GM21737 (cell line): Measurements from ENCODE around the gene RNF157.
"Not testable (repeated sequence)": the region's sequence is repeated elsewhere in the genome, so short reads cannot be mapped to it uniquely, and the experiment has no call there.

Experiments used
- ATAC-seq: cut with Tn5 transposase; IDR thresholded peaks from one replicate; pipeline ENCODE4 v1.9.1; 2021; ENCODE audit warnings: mild to moderate bottlenecking, moderate library complexity; ENCODE audit not compliant: unreplicated experiment

RNF157 gene

DNA sequence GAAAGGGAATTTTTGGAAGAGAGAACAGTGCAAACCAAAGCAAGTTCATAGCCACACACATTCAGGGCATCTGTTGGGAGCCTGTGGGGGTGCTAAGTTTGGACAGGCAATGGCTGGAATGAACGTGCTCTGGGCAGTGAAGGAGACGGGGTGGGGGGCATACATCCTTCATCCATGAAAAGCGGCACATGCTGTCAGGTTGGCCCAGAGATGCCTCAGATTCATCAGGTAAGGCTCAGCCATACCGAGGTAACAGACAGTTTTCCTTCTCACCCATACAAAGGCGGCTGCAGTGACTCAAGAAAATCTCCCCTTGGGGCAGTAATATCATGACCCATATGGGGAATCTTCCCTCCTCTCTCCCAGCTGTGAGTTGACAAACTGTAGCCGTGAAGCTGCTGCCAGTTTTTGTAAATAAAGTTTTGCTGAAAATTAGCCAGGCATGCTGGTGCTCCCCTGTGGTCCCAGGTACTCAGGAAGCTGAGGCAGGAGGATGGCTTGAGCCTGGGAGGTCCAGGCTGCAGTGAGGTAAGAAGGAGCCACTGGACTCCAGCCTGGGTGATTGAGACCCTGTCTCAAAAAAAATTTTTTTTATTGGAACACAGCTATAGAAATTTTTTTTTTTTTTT lies 15.6 kb upstream of the RNF157 start:
- ATAC-seq: no peak

DNA sequence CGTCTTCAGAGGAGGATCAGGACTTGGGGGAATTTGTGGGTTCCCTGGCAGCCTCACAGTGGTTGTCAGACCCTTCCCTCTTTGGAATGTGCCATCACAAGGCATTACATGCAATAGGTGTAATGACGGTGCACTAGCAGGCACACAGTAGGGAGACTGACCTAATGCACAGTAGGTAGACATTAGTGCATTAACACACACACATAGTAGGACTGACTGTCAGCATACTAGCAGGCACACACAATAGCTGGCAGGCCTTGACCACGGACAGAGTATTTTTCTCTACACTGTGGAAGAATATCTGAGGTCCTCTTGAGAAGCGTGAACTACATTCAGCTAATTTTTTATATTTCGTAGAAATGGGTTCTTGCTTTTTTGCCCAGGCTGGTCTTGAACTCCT lies 14.0 kb upstream of the RNF157 start:
- ATAC-seq: no peak

DNA sequence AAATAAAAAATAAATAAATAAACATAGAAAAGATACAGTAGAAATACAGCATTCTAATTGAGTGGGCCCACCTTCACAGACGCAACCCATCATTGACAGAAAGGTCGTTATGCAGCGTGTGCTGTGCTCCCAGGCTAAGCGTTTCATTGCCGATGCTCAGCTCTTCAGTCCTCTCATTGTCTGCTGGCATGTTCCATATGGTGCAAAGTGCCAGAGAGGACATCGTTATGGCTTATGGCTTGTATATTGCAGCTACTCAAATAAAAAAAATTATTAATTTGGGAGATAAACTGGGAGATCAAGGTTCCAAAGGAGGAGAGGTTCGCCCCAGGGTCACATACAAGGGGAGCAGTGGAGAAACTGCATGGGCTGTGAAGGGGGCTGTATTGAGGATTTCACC lies 13.5 kb upstream of the RNF157 start:
- no peak for ATAC-seq

DNA sequence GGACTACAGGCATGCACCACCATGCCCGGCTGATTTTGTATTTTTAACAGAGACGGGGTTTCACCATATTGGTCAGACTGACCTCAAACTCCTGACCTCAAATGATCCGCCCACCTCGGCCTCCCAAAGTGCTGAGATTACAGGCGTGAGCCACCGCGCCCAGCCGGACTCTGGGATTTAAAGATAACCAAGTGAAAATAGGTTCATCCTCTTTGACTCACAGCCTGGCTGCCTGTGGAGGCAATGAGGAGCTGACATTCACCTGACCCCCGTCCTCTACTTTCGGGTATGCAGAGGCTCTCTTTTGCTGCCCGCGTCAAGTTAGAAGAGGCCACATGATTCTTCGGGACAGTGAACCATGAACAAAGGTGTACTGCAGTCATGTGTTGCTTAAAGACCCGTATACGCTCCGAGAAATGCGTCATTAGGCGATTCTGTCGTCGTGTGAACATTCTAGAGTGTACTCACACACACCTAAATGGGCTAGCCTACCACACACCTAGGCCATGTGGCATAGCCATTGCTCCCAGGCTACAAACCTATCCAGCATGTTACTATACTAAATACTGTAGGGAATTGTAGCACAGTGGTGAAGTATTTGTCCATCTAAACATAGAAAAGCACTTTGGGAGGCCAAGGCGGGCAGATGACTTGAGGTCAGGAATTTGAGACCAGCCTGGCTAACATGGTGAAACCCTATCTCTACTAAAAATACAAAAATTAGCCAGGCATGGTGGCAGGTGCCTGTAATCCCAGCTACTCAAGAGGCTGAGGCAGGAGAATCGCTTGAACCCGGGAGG lies 12.9 kb upstream of the RNF157 start:
- not testable (repeated sequence) for ATAC-seq

DNA sequence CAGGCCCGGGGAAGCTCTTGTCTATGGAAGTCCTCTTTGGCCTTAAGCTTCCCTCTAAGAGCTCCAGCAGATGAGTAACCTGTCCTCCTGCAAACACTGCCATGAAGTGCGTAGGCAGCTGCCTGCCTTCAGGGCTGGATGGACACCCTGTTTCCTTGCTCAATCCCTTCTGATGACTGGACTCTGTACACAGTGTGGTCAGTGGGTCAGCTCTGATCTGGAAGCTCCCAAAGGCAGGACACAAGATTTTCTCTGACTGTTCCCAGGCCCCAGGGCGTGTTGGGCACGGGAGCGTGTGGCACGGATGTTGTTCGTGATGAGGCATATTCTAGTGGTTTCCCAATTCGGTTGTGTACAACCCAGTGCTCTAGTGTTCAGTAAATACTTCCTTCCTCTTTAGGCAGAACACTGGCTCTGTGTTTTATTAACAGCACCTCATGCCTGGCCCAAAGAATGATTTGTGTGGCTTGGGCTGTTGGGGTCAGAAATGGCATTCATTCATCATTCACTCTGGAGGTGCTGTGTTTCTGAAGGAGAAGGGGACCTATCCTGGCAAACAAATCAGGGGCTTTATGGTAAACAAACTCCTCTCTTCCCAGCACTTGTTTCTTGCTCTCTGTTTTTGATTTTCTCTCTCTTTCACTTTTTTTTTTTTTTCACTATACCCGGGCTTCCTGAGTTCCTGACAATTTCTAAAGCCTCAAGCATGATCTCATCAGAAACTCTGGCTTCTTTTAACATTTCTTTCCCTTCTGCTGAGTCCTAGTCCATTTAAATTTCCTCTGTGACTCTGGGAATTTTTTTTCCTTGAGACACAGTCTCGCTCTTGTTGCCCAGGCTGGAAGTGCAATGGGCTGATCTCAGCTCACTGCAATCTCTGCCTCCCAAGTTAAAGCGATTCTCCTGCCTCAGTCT lies 12.0 kb upstream of the RNF157 start:
- peak; percentile 72 for ATAC-seq

DNA sequence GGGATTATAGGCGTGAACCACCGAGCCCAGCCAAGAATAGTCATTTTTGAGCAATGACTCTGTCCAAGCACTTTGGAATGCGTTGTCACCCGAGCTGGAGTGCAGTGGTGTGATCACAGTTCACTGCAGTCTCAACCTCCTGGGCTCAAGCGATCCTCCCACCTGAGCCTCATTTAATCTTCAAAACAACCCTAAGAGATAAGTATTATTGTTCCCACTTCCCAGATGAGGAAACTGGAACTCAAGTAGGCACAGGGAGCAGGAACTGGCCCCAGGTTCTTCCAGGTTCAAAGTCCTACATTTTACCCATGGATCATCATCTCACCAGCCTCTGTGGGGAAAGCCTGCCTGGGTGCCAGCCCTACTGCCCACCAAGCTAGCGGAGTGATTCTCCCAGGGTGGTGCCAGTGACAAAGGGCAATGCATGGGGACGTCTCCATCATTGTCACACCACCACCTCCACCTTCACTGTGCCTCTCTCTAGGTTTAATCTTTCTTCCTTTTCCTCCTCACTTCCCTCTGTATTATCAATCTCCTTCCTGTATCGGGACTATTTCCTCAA lies 11.3 kb upstream of the RNF157 start:
- ATAC-seq: no peak

DNA sequence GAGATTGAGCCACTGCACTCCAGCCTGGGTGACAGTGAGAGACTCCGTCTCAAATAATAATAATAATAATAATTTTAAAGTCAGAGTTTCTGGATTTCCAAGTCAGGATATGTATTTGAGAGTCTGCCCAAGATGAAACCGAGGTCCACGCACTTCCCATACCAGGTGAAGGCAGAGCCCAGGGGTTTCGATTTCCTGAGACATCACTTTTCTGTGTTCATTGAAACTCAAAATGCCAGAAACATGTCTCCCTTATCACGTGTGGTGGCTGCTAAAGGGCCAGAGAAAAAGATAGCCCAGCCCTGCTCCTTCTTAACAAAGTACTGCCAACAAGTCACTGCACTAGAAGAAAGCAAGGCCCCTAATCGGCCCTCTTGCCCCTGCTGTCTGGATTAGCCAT lies 9.8 kb upstream of the RNF157 start:
- no peak for ATAC-seq

DNA sequence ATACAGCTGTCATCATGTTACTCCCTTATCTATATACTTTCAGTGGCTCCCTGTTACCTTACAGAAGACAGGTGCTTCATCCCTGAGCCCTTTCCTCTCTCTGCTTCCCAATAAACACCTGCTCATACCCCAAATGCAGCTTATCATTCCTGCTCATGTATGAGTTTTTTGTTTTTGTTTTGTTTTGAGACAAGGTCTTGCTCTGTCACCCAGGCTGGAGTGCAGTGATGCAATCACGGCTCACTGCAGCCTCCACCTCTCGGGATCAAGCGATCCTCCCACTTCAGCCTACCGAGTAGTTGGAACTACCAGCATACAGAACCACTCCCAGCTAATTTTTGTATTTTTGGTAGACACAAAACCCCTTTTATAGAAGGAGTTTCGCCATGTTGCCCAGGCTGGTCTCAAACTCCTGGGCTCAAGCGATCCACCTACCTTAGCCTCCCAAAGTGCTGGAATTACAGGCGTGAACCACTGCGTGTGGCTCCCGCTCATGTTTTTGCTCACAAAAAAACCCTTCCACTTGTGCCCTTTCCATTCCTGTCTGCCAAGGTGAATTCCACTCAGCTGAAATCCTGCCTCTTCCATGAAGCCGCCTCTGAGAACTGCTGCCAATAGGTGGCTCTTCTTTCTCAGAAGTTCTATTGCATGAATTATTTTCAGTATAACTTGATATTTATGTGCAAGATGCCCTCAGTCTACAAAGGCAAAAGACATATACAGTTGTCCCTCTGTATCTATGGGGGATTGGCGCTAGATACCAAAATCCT lies 7.9 kb upstream of the RNF157 start:
- ATAC-seq: no peak

DNA sequence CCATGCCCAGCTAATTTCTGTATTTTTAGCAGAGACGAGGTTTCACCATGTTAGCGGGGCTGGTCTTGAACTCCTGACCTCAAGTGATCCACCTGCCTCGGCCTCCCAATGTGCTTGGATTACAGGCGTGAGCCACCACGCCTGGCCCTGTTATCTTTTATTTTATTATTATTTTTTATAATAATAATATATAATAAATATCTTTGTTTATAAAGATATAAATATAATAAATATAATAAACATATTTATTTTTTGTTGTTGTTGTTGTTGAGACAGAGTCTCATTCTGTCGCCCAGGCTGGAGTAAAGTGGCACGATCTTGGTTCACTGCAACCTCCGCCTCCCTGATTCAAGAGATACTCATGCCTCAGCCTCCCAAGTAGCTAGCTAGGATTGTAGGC lies 7.0 kb upstream of the RNF157 start:
- no peak for ATAC-seq

DNA sequence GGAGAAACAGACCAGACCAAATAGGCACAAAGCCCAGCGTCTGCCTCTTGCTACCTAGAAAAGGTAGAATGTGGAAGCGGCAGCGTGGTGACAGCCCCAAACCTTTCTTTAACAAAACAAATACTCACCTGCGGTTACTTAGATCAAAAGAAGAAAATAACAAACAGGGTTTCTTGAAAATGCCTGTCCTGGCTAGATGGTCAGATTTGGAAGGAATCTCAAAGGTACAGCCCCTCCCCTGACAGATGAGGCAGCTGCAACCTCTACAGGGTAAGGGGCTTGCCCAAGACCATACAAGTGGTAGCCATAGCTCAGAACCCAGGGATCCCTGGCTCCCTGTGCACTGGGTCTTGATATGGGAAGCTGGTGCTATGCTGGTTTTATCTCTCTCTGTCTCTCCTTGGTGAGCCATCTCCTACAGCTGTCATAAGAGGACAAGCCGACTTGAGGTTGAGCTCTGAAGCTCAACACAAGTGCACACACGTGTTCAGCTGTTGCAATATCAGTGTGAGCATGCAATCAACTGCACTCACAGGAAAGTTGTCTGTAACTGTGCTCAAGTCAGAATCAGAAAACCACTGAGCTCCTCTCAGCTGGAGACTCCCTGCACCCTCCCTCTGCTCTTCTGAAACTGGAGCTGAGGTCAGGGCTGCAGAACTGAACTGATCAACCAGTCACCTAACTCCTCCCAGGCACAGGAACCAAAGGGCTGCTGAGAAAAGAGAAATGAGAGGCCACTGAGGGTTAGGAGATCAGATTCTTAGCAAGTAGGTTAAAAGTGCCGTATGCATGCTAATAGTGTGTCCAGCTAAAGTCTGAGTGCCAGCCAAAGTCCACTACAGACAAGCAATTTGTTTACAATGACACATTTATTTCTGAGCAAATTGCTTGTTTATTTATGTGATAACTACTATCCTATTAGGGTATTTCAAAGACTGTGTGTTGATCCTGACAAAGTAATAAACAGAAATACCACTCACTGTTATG lies 6.1 kb upstream of the RNF157 start:
- peak; percentile 88 for ATAC-seq

DNA sequence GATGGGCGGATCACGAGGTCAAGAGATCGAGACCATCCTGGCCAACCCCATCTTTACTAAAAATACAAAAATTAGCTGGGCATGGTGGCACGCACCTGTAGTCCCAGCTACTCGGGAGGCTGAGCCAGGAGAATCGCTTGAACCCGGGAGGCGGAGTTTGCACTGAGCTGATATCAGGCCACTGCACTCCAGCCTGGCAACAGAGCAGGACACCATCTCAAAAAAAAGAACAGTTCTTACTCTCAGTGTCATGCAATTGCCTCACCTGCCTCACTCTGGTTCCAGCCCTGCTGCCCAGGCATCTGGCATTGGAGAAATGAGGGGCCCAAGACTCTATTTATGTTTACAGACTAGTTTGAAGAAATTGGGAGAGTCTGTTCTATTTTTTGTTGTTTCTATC lies 4.4 kb upstream of the RNF157 start:
- ATAC-seq: not testable (repeated sequence)

DNA sequence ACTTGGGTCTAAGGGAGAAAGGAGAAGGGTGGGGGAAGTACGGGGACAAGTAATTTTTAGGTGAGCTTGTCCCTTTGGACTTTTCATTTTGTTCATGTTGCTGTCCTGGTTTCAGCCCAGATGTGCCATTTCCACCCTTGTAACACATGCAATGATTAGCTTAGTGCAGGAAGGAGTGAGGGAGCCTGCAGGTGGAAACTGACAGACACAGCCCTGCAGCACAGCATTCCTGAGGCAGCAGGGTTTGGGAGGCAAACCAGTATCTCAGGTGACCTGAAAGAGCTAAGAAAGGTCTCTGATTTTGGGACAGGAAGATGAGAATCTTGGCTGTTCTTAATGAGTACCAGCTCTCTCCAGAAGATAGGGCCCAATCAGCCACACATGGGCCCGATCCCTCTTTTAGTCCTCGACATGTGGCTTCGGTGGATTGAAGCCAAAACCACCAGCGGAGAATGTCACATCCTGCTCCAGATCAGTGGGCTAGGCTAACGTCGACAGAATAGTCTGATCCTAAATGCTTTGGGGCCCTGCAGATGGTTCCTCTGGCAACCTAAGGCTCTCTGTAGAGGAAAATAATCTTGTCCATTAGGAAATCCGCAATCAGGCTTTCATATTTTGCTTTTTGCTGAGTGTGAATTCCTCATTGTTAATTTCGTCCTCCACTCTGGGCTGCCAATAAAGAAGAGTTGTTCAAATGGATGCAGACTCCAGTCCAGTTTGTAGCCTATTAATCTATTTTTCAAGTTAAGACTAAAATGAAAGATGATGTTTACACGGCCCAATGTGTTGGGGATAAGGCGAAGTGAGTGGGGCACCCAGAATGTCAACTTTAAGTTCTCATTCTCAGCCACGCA lies 3.8 kb upstream of the RNF157 start:
- no peak for ATAC-seq

DNA sequence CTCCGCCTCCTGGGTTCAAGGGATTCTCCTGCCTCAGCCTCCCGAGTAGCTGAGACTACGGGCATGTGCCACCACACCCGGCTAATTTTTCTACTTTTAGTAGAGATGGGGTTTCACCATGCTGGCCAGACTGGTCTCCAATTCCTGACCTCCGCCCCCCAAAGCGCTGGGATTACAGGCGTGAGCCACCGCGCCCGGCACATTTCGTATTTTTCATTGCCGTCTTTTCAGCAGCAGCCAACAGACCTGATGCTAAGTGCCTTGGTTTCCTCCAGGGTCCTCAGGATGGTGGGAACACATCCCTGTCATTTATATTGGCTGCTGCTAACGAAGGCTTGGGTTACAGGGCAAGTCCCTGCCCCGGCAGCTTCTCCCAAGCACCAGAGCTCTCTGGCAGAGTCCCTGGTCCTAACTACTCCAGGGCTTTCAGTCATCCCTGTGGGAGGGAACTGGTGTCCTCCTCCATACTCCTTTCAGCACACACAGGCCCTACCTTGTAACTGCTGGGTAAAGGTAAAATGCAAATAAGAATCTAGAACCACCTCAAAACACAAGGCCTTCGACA lies 1.5 kb upstream of the RNF157 start:
- ATAC-seq: no peak

DNA sequence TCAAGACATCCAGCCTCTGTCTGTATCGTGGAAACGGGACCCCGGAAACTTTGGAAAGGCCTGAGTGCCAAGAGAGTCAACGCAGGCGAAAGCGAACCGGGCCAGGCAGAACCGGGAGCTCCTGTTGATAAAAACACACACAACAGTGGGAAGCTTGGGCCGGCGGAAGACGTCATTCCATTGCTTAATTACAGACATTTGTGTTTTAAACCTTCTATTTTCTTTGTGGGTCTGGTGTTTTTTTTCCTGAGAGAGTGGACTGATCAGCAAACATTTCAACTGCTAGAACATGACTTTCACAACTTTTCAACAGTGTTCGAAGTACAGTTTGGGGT lies 878 bp upstream of the RNF157 start:
- ATAC-seq: no peak

DNA sequence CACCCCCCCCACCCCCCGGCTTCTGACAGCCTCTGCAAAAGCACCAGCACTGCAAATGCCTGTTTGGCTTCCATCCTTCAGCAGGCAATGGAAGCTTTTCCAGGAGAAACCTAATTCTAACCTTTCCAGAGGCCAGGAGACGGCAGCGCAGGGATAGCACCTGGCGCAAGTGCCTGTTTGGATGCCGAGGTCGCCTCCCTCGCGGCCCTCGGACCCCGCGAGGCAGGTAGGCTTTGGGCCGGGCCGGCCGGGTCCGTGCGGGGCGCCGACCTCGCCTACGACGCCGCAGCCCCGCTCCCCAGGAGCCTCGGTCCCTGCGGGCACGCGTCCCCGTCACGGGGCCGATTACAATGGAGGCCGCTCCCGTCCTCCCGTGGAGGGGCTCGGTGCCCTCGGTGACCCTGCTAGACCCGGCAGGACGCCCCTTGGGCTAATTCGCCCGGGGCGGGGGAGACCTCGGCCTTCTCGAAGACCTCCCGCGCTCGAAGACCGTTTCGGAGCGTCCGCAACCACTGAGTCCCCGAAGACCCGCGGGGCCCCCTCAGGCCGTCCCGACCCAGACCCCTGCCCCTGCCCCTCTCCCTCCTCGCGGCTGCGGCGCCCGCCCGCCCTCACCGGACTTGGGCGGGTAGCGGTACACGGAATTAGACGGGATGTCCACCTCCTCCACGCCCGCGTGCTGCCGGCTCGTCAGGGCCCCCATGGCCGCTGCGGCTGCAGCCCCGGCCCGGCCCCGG lies 587 bp downstream of the RNF157 start:
- peak; percentile 31 for ATAC-seq

DNA sequence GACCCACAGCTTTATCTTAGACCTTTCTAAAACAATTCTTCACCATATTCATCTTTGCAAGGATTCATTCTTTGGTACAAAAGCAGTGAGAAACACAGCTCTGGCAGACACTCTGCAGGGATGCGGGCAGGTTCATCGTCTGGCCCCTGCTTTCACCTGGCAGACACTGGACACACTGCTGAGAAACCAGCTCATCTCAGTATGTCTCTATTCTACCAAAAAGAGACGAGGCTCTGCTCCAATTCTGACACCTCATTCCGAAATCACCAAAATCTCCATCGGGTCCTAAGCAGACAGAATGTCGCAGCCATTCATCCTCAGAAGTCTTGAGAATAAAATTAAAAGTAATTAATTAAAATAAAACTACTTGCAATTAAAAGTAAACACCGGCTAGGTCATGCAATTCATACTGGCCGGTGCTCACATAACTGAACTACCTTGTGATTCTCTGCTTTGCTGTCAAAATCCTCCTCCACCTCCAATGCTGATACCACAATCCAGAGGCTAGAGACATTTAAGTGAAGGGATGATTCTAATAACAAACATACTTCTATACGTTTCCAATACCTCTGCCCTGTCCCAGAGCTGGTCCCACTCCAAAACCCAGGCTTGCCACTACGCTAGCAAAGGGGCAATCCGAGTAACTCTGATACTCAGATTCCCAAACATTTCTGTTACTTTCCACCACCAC lies 1.3 kb downstream of the RNF157 start:
- no peak for ATAC-seq

DNA sequence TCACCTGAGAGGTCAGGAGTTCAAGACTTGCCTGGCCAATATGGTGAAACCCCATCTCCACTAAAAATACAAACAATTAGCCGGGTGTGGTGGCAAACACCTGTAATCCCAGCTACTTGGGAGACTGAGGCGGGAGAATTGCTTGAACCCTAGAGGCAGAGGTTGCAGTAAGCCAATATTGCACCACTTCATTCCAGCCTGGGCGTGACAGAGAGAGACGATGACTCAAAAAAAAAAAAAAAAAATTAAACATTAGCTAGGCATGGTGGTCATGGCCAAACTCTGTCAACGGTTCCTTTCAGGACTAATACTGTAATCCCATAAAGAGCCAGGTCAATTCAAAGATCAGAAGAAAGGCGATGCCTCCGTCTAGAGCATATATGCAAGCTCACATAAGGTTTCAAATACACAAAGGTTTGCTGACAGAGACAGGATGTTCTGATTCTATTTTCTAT lies 2.4 kb downstream of the RNF157 start:
- no peak for ATAC-seq
